ENCODE data around the gene NDUFA13.
A peak's percentile ranks its signal among the peaks of the same experiment; 100 is the strongest.

Gene NDUFA13

DNA sequence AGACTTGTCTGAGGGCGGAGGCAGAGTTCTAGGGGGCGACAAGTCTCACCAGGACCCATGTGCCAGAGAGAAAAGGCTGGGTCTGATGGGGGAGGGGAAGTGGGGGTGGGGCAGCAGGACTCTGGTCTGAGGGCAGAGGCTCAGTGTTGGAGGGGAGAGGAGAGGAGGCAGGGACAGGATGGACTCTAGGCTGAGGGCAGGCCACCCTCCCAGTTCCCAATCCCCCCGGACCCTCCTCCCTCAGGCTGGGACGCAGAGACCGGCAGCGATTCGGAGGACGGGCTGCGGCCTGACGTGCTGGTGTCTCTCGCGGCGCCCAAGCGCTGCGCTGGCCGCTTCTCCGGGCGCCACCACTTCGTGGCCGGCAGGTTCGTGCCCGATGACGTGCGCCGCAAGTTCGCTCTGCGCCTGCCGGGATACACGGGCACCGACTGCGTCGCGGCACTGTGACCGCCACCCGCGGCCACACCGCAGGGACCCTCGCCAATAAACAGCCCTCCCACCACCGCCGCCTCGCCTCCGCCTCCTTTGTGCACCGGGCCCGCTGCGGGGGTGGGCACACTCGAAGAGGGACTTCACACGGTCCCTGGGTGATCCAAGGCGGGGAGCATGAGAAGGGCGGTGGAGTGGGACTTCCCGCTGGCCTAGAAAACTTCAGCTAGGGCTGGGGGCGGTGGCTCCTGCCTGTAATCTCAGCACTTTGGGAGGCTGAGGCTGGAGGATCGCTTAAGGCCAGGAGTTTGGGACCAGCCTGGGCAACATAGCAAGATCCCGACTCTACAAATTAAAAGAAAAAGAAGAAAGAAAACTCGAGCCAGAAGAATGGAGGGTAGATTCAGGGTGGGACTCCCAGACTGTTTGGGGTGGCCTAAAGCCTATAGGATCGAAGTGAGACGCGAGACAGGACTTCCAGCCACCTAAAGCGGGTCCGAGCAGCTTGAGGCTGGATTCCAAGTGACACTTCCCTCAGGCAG lies 21.3 kb downstream of the NDUFA13 start:
- H3K4me1 ChIP-seq (ENCODE audit: control insufficient read depth, insufficient read depth, low read length, unreplicated experiment), result peaks cover 4% of the 10 kb centered on the region
- no peaks in the 10 kb centered on the region for H3K36me3 ChIP-seq (ENCODE audit: insufficient read depth, low read length)
- H3K27me3 ChIP-seq (ENCODE audit: insufficient read depth, low read length), result no peaks in the 10 kb centered on the region
- H3K4me3 ChIP-seq (ENCODE audit: low read depth, low read length), result no peak overlapping the region
- no peaks in the 10 kb centered on the region for H3K79me2 ChIP-seq (ENCODE audit: control insufficient read depth, insufficient read depth, low read length, unreplicated experiment)
- no peak overlapping the region for H3K27ac ChIP-seq (ENCODE audit: low read depth, low read length)
- no peak overlapping the region for H2AFZ ChIP-seq (ENCODE audit: low read length, unreplicated experiment)

DNA sequence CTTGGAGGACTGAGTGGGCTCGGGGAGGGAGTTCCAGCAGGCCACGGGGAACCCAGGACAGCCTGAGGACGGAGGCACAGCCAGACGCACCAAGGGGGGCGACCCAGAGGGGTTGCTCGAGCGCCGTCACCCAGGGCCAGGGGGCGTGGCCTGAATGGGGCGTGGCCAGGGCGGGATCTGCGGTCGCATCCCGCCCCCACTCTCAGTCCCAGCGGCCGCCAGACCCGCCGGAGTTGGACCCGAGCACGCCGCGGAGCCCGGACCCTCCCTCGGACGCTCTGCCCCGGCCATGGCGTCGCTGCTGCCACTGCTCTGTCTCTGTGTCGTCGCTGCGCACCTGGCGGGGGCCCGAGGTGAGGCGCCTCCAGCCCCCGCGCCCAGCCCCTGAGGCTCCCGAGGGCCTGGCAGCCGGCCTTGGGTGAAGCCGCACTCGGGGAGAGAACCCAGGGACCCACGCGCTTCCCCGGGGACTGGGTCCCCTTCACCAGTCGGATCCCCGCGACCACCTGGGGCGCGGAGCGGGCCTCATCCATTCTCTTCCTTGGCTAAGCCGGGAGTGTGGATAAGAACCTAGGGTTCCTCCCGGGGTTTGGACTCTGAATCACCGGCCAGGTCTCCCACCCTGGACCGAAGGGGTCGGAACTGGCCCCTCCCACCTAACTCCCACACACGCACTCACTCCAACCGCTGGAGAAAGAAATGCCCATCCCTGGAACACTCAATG lies 22.2 kb downstream of the NDUFA13 start, which contains the start of gene CILP2:
Gene CILP2, plus strand, starts transcription at position 205 of the 724 bp plus-strand sequence. Its CDS starts 85 bp downstream, at position 290.
- no peaks in the 10 kb centered on the region for H3K36me3 ChIP-seq (ENCODE audit: insufficient read depth, low read length)
- H3K79me2 ChIP-seq (ENCODE audit: control insufficient read depth, insufficient read depth, low read length, unreplicated experiment), result no peaks in the 10 kb centered on the region
- no peaks in the 10 kb centered on the region for H3K27me3 ChIP-seq (ENCODE audit: insufficient read depth, low read length)
- no peak within 1 kb of the TSS for H3K27ac ChIP-seq (ENCODE audit: low read depth, low read length)
- peak within 1 kb of the TSS; percentile 63; the same call in 1 of the 2 replicates for H3K4me3 ChIP-seq (ENCODE audit: low read depth, low read length)
- H3K4me1 ChIP-seq (ENCODE audit: control insufficient read depth, insufficient read depth, low read length, unreplicated experiment), result peaks cover 4% of the 10 kb centered on the region
- H2AFZ ChIP-seq (ENCODE audit: low read length, unreplicated experiment), result peak within 1 kb of the TSS; percentile 38

DNA sequence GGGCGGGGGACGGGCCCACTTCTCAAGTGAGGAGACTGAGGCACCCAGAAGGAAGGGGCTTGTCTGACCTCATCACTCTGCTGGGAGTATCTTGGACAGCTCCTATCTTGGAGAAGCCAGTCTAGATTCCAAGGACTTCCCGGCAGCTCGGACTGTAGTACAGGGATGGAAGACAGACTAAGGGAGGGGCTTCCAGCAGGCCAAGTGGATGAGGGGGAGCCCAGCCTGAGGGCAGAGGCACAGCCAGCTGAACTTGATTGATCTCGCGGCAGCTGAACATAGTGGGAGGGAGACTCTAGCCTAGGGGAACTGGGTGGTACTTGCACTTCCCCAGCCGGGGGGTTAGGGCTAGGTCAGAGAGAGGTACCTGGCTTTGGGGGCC lies 22.8 kb downstream of the NDUFA13 start:
- H3K4me3 ChIP-seq (ENCODE audit: low read depth, low read length), result peak overlapping the region; percentile 63; the same call in 1 of the 2 replicates
- H3K36me3 ChIP-seq (ENCODE audit: insufficient read depth, low read length), result no peaks in the 10 kb centered on the region
- H3K27me3 ChIP-seq (ENCODE audit: insufficient read depth, low read length), result no peaks in the 10 kb centered on the region
- no peaks in the 10 kb centered on the region for H3K79me2 ChIP-seq (ENCODE audit: control insufficient read depth, insufficient read depth, low read length, unreplicated experiment)
- no peak overlapping the region for H3K27ac ChIP-seq (ENCODE audit: low read depth, low read length)
- no peak overlapping the region for H2AFZ ChIP-seq (ENCODE audit: low read length, unreplicated experiment)
- H3K4me1 ChIP-seq (ENCODE audit: control insufficient read depth, insufficient read depth, low read length, unreplicated experiment), result peaks cover 4% of the 10 kb centered on the region

DNA sequence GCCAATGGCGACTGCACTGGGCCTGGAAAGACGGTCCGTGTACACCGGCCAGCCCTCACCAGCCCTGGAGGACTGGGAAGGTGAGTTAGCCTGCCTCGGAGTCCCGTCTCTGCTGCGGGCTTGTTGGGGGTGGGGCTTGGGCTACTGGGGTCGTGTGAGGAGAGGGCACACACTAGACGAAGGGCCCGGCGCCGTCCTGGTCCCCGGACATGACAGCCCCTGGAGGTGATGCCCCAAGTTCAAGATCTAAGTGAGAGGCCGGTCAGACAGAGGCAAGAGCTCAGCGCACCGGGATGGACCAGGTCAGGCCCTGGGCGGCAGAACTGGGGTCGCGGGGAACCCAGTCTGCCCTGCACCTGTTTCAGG lies 23.7 kb downstream of the NDUFA13 start:
- Histone ChIP-seq H3K27ac (ENCODE audit: low read depth, low read length) (no peak overlapping the region), H3K27me3 (ENCODE audit: insufficient read depth, low read length) (no peaks in the 10 kb centered on the region), H2AFZ (ENCODE audit: low read length, unreplicated experiment) (no peak overlapping the region), H3K79me2 (ENCODE audit: control insufficient read depth, insufficient read depth, low read length, unreplicated experiment) (no peaks in the 10 kb centered on the region), H3K36me3 (ENCODE audit: insufficient read depth, low read length) (no peaks in the 10 kb centered on the region), H3K4me1 (ENCODE audit: control insufficient read depth, insufficient read depth, low read length, unreplicated experiment) (peaks cover 4% of the 10 kb centered on the region), H3K4me3 (ENCODE audit: low read depth, low read length) (no peak overlapping the region)

DNA sequence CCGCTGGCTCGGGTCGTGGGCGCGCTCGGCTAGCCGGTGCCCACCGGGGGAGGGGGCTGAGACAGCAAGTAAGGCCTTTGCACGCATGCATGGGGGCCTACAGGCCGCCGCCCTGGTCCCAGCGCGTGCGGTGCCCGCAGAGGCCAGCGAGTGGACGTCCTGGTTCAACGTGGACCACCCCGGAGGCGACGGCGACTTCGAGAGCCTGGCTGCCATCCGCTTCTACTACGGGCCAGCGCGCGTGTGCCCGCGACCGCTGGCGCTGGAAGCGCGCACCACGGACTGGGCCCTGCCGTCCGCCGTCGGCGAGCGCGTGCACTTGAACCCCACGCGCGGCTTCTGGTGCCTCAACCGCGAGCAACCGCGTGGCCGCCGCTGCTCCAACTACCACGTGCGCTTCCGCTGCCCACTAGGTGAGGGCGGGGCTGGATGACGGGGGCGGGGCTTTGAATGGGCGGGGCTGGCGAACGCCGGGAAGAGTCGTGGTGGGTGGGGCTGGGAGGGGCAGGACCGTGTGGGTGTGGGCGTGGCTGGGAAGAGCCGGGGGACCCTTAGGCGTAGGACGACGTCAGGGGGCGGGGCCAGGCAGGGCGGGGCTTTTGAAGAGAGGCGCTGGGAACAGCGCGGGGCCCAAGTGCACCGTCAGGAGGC lies 24.2 kb downstream of the NDUFA13 start:
- Histone ChIP-seq H3K4me3 (ENCODE audit: low read depth, low read length) (peak overlapping the region; percentile 54; the same call in 1 of the 2 replicates), H3K4me1 (ENCODE audit: control insufficient read depth, insufficient read depth, low read length, unreplicated experiment) (peaks cover 4% of the 10 kb centered on the region), H3K79me2 (ENCODE audit: control insufficient read depth, insufficient read depth, low read length, unreplicated experiment) (no peaks in the 10 kb centered on the region), H2AFZ (ENCODE audit: low read length, unreplicated experiment) (no peak overlapping the region), H3K36me3 (ENCODE audit: insufficient read depth, low read length) (no peaks in the 10 kb centered on the region), H3K27me3 (ENCODE audit: insufficient read depth, low read length) (no peaks in the 10 kb centered on the region), H3K27ac (ENCODE audit: low read depth, low read length) (no peak overlapping the region)

DNA sequence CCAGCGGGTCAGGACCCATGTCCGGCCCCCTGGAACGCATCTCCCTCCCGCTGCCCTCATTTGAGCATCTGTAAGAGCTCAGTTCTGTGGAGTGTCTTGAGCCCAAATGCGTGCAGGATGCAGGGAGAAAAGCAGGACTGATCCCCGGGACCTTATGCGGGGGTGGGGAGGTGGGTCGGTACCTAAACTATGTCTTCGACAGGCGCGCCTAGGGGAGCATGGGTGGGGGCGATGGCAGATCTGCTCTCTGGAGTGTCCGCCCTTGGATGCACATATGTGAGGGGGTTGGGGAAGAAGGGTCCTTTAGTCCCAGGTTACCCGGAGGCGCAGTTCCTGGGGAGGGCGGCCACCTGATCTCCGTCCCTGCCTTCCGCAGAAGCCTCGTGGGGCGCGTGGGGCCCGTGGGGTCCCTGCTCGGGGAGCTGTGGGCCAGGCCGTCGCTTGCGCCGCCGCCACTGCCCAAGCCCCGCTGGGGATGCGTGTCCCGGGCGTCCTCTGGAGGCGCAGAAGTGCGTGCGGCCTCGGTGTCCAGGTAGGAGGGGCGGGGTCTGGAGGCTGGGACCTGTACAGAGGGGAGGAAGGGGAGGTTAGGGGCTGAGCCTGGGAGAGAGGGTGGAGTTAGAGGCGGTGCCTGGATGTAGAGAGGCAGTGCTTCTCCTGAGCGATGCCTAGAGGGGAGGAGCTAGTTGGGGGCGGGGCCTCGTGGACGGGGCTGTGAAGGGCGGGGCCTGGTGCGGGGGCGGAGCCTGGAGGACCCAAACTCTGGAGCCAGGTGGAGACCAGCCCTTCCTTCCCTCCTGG lies 24.9 kb downstream of the NDUFA13 start:
- H3K27me3 ChIP-seq (ENCODE audit: insufficient read depth, low read length), result no peaks in the 10 kb centered on the region
- H3K36me3 ChIP-seq (ENCODE audit: insufficient read depth, low read length), result no peaks in the 10 kb centered on the region
- H3K27ac ChIP-seq (ENCODE audit: low read depth, low read length), result no peak overlapping the region
- H2AFZ ChIP-seq (ENCODE audit: low read length, unreplicated experiment), result peak overlapping the region; percentile 50
- H3K4me1 ChIP-seq (ENCODE audit: control insufficient read depth, insufficient read depth, low read length, unreplicated experiment), result peaks cover 4% of the 10 kb centered on the region
- H3K79me2 ChIP-seq (ENCODE audit: control insufficient read depth, insufficient read depth, low read length, unreplicated experiment), result no peaks in the 10 kb centered on the region
- H3K4me3 ChIP-seq (ENCODE audit: low read depth, low read length), result peak overlapping the region; percentile 54

DNA sequence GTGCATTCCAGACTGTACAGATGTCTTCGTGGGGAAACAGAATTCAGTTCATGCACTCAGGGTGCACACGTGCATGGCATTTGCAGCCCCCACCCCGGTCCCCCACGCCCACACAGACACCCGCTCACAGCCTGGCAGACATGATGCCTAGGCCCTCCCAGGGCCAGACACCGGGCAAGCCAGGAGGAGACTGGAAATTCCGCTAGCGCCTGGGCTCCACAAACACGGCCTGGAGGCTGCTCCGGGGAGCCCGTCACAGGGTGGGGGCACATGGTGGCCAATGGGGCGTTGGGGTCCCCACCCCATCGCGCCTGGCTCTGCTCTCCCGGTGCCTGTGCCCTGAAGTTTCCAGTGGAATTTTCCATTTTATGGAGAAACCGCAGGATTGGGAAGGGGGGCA lies 25.6 kb downstream of the NDUFA13 start:
- H3K4me1 ChIP-seq (ENCODE audit: control insufficient read depth, insufficient read depth, low read length, unreplicated experiment), result peaks cover 4% of the 10 kb centered on the region
- no peak overlapping the region for H2AFZ ChIP-seq (ENCODE audit: low read length, unreplicated experiment)
- H3K27ac ChIP-seq (ENCODE audit: low read depth, low read length), result no peak overlapping the region
- H3K4me3 ChIP-seq (ENCODE audit: low read depth, low read length), result no peak overlapping the region
- H3K79me2 ChIP-seq (ENCODE audit: control insufficient read depth, insufficient read depth, low read length, unreplicated experiment), result no peaks in the 10 kb centered on the region
- no peaks in the 10 kb centered on the region for H3K36me3 ChIP-seq (ENCODE audit: insufficient read depth, low read length)
- H3K27me3 ChIP-seq (ENCODE audit: insufficient read depth, low read length), result no peaks in the 10 kb centered on the region

DNA sequence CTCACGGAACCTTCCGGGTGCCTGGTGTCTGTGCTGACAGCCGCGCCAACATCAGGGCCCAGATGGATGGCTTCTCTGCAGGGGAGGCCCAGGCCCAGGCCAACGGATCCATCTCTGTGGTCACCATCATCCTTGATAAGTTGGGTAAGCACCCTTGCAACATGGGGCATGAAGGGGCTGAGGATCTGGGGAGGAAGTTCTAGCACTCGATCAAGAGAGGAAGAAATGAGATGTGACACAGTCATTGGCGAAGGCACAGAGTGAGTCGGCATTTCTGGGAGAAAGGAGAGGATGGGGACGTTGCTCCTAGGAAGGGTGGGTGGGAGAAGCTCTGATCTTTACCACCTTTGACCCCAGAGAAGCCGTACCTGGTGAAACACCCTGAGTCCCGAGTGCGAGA lies 26.5 kb downstream of the NDUFA13 start:
- Histone ChIP-seq H3K27ac (ENCODE audit: low read depth, low read length) (no peak overlapping the region), H3K4me1 (ENCODE audit: control insufficient read depth, insufficient read depth, low read length, unreplicated experiment) (peaks cover 4% of the 10 kb centered on the region)

DNA sequence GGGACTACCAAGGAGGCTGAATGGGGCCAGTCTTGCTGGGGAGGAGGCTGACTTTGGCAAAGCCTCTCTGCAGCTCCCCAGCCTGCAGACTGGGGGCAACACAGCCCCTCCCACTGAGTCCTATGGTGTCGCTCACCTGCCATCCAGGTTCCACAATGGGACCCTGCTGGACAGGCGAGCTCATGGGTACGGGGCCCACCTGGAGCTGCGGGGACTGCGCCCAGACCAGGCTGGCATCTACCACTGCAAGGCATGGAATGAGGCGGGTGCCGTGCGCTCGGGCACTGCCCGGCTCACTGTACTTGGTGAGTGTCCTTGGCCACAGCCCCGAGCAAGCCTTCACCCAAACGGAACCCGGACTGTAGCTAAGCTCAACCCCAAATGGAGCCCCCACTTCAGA lies 27.1 kb downstream of the NDUFA13 start:
- Histone ChIP-seq H3K4me3 (ENCODE audit: low read depth, low read length) (no peak overlapping the region), H3K27ac (ENCODE audit: low read depth, low read length) (no peak overlapping the region), H3K27me3 (ENCODE audit: insufficient read depth, low read length) (no peaks in the 10 kb centered on the region), H3K4me1 (ENCODE audit: control insufficient read depth, insufficient read depth, low read length, unreplicated experiment) (peaks cover 4% of the 10 kb centered on the region), H2AFZ (ENCODE audit: low read length, unreplicated experiment) (no peak overlapping the region), H3K79me2 (ENCODE audit: control insufficient read depth, insufficient read depth, low read length, unreplicated experiment) (no peaks in the 10 kb centered on the region), H3K36me3 (ENCODE audit: insufficient read depth, low read length) (no peaks in the 10 kb centered on the region)

More for the DNA sequence above, 26.5 kb downstream of the NDUFA13 start:
- H3K36me3 ChIP-seq (ENCODE audit: insufficient read depth, low read length), result no peaks in the 10 kb centered on the region
- H3K27me3 ChIP-seq (ENCODE audit: insufficient read depth, low read length), result no peaks in the 10 kb centered on the region
- no peak overlapping the region for H3K4me3 ChIP-seq (ENCODE audit: low read depth, low read length)
- no peak overlapping the region for H2AFZ ChIP-seq (ENCODE audit: low read length, unreplicated experiment)
- no peaks in the 10 kb centered on the region for H3K79me2 ChIP-seq (ENCODE audit: control insufficient read depth, insufficient read depth, low read length, unreplicated experiment)

DNA sequence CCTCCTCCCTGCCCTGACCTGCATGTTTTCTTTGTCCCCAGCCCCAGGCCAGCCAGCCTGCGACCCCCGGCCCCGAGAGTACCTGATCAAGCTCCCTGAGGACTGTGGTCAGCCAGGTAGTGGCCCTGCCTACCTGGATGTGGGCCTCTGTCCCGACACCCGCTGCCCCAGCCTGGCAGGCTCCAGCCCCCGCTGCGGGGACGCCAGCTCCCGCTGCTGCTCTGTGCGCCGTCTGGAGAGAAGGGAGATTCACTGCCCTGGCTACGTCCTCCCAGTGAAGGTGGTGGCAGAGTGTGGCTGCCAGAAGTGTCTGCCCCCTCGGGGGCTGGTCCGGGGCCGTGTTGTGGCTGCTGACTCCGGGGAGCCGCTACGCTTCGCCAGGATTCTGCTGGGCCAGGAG lies 27.6 kb downstream of the NDUFA13 start:
- H3K27me3 ChIP-seq (ENCODE audit: insufficient read depth, low read length), result no peaks in the 10 kb centered on the region
- H3K79me2 ChIP-seq (ENCODE audit: control insufficient read depth, insufficient read depth, low read length, unreplicated experiment), result no peaks in the 10 kb centered on the region
- H3K4me1 ChIP-seq (ENCODE audit: control insufficient read depth, insufficient read depth, low read length, unreplicated experiment), result no peaks in the 10 kb centered on the region
- H3K27ac ChIP-seq (ENCODE audit: low read depth, low read length), result no peak overlapping the region
- no peaks in the 10 kb centered on the region for H3K36me3 ChIP-seq (ENCODE audit: insufficient read depth, low read length)
- H3K4me3 ChIP-seq (ENCODE audit: low read depth, low read length), result no peak overlapping the region
- H2AFZ ChIP-seq (ENCODE audit: low read length, unreplicated experiment), result no peak overlapping the region

Measured in ACC112 (cell line).